ENCODE measurements around the gene DNAJC5.

DNA sequence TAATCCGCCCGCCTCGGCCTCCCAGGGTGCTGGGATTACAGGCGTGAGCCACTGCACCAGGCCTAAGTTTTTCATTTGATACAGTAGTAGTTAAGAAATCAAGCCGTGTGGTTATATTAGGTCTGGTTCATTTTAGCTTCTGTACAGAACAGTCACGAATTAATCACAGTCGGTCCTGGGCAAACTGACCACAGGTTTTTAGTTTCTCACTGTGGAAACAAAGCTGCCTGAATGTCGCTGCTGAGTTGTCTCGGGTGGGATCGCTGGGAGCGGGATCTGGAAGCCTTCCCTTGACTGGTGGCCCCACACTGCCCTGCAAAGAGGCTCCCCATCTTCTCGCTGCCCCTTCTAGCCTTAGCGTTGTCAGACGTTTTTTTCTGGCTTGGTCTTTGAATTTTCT, 42.7 kb downstream of the DNAJC5 start:
- TF ChIP-seq CTCF (IDR thresholded peaks at IDR 0.05) (no peak), POLR2AphosphoS5 (IDR thresholded peaks at IDR 0.05; ENCODE audit: low read depth, low read length) (no peak)

Data from Panc1 (cell line).